ENCODE results near the gene LGALS9.

Gene LGALS9

DNA sequence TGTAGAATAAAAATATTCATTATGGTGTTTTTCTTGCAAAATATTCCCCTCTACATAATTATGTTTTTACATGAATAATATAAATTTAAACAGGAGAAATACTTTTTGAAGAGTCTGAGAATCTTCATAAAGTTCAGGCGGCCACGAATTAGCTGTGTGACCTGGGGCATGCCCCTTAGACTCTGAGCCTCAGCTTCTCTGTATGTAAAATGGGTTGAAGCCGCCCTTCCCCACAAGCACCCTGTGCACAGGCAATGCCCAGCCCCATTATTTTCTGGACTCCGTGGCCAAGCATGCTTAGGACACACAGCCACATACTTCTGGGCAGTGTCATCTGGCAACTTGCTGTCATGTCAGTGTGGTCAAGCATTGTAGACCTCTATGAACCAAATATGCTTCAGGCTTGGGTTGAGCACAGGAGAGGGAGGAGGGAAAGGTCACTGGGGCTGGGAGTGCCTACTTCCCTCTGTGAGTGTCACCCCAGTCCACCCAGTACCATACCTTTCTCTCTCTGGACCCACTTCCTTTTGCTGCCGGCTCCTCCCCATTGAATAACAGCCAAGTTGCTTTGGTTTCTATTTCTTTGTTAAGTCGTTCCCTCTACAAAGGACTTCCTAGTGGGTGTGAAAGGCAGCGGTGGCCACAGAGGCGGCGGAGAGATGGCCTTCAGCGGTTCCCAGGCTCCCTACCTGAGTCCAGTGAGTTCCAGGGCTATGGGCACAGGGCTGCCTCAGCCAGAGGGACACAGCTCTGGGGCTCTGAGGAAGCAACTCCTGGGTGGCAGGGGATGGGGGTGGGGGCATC lies at the start of gene LGALS9:
Gene LGALS9 (plus strand): TSS at position 582 of the 804 bp plus-strand sequence. CDS start 78 bp downstream, at position 660.
- peak in 4 of 6 experiments; percentile 6 to 51 (median 41) for DNase-seq

DNA sequence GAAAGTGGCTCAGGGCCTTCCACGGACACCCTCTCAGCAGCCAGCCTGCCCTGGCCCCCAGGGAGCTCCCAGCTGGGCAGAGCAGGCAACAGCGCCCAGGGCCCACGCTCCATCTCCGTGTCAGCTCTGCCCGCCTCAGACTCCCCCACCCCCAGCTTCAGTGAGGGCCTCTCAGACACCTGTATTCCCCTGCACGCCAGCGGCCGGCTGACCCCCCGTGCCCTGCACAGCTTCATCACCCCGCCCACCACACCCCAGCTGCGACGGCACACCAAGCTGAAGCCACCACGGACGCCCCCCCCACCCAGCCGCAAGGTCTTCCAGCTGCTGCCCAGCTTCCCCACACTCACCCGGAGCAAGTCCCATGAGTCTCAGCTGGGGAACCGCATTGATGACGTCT lies 48.3 kb upstream of the LGALS9 start:
- DNase-seq, result no peak

DNA sequence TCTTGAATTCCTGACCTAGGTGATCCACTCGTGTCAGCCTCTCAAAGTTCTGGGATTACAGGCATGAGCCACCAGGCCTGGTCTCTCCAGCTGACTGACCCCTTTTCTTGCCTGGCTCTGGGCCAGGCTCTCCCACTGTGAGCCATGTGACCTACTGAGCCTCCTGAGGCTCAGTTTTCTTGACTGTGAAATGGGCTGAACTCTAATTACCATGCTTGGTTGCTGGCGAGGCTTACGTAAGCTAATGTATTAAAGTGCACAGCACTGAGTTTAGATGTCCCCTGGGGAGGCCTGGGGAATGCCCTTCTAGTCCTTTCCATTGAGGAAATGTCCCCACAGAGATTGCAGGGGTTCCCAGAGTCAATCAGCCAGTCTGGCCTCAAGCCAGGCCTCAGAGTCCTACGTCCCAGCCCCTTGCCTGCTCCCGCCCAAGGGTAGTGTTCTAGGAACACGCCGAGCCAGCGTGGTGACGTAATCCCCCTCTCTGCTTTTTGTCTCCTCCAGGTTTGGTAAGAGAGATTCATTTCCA lies 45.8 kb upstream of the LGALS9 start:
- no peak for DNase-seq

DNA sequence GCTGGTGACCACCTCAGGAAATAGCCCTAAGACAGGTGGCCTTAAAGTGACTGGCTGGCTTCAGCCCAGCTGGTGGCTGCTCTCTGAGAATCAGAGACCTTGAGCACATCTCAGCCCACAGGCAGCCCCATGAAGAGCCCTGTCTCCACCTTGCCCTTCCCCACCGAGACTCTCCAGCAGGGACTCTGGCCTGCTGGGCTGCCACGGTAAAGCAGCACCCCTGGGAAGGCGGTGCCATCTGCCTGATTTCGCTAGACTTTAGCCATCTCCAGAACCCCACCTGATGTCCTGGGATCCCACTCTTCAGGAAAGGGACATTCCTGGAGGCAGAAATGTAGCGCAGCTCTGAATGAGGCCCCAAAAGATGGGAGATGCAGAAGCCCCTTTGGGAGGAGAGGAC lies 45.2 kb upstream of the LGALS9 start:
- DNase-seq, result no peak

DNA sequence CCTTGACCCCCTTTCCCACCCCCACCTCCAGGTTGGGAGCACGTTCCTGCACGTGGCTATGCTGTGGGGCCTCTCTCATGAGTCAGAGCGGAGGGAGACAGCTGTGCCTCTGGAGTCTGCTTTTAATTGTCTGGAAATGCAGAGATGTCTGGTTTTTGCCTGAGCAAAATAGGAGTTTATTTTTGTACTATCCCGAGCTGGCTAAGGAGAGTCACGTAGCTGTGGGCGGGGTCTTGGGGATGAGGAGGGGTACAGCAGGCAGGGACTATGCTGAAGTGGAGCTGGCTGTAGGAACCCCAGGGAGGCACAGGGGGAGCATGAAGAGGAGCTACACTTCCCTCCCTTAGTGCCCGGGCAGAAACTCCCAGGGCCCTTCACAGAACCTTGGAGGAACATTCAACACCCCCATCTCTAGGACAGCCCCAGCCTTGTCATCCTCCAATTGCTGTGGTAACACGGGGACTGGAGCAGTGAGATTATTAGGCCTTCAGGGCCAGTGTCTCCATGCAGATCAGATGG lies 44.7 kb upstream of the LGALS9 start:
- no peak for DNase-seq

DNA sequence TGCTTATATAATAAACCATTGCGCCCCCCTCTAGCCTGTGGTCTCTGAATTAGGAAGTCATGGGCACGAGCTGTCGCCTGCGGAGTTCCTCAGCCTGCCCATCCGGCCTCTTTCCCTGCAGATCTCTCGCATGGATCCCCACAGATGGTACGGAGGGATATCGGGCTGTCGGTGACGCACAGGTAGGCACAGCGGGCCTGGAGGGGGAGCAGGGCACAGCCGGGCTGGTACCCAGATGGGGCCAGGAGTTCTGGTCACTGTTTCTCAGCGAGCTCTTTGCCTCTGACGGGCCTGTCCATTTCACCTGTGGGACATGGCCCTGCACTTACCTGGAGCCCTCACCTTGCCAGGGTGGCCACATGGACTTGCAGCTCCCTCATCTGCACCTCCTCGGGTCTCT lies 42.6 kb upstream of the LGALS9 start:
- DNase-seq, result no peak

DNA sequence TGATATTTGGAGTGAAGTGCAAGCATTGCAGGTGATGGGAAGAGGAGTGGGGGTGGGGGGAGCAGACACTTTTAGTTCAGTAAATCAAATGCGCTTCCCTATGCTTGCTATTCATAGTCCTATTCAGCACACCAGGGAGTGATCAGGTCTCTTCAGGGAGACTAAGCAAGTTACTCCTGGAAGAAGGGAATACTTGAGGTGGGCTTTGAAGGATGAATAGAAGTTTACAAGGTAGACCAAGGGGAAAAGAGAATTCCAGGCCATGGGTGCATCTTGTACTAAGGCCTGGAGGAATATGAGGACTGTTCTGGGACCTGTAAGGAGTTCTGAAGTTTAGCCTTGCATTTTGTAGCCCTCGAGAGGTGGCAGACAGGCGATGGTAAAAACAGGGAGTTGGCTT lies 40.1 kb upstream of the LGALS9 start:
- DNase-seq, result no peak

DNA sequence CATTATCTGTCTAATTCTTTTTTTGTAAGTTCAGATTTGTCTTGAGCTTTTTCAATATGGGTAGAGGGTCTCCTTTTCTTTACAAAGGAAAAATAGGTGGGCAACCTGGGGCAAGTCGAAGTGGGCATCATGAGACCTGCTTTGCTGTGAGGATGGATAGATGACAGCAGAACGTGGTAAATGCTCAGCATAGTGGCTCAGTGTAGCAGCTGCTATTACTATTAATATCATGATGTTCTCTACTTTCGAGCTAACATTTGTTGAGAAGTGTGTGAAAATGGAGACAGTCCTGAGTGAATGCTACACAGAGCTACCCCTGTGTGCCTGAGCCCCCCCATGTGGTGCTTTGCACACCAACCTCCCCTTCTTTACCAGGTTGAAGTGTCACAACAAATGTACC lies 39.0 kb upstream of the LGALS9 start:
- no peak for DNase-seq

DNA sequence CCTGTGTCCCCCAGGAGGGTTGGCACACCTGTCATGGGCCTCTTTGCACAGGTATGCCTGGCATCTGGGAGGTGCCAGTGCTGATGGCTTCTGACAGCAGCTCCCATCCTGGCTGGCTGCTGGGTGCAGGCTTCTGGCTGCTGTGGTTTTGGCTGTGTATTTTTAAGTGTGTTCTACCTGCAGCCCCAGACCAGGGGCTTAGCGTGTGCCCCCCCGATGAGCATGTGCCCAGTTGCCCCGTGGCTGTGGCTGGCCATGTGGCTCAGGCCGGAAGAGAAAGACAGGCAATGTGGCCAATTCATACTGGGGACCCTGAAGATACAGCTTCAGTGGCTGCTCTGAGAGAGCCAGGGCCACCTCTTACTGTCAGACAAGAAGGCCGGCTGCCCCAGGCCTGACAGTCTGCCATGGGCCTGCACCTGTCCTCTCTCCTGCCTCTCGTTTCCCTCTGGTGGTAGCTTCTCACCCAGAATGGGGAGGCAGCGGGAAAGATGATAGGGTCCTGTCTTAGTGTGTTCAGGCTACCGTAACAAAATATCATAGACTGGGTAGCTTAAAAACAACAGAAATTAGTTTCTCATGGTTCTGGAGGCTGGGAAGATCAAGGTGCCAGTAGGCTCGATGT lies 37.6 kb upstream of the LGALS9 start:
- no peak for DNase-seq

DNA sequence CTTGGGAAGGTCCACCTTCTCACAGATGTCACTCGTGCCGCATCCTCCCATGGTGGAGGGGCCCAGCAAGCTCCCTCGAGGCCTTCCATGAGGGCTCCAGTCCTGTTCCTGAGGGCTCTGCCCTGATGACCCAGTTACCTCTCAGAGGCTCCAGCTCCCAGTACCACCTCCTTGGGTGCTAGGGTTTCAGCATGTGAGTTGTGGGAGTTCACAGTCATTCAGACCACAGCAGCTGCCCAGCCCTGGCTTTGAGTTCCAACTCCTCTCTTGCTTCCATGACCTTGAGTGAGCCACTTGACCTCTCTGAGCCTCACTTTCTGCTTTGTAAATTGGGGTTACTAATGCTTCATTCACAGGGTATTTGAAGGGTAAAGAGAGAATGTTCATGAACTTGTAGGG lies 37.1 kb upstream of the LGALS9 start:
- no peak for DNase-seq

DNA sequence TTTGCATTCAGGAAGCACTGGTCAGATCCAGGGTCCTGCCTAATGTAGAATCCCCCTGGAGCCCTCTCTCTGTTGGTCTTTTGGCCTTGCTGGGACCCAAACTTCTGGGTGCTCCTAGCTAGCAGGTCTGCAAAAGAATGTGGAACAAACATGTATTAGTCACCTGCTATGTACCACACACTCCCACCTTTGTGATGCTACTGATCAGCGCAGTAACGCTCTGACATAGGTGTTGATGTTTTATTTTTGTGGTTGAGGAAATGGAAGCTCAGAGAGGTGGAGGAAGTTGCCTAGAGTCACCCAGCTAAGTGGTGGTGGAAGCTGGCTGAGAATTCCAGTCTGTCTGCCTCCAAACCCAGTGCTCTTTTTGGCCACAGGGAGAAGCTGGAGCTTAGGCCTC lies 35.8 kb upstream of the LGALS9 start:
- no peak for DNase-seq

DNA sequence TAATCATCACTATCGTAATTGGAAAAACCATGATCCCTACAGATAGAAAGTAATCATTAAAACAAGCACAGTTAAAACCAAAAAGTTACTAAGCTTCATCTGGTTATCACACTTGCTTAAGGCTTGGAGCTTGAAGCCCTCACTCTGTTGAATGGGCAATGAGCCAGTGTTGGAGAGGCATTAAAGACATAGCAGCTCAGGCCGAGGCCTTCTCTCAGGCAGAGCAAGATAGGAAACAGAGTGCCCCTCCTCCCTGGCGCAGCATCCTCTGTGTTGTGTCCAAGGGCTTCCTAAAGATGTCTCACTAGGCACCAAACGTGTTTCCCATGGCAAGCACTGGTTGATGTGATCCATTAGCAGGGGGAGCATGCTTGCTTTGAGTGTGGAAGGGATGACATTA lies 34.9 kb upstream of the LGALS9 start:
- DNase-seq, result no peak

DNA sequence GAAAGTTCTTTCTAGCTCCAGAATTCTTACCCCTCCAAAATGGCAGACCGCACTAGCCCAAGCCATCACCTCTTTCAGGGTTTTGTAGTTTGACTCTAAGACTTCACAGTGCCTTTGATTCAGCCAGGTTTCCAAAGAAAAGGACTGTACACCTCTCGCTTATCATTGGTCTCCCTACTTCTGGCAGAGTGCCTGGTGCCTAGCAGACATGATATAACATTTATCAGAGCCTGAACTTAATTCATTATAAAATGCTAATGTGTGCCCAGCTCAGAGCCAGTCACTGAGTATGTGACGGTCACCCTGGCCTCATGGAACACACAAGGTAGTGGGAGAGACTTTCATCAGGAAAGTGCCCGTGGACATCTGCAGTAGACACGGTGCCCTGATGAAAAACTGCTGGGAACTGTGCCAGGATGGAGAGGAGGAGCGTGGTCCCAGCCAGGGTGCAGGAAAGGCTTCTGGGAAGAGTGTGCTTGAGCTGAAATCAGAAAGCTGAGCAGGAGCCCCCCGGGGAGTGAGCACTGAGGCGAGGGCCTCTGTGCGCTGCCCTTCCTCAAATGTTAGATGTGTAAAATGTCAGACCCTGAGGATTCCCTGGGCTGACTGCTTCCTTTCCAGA lies 34.3 kb upstream of the LGALS9 start:
- DNase-seq, result no peak

DNA sequence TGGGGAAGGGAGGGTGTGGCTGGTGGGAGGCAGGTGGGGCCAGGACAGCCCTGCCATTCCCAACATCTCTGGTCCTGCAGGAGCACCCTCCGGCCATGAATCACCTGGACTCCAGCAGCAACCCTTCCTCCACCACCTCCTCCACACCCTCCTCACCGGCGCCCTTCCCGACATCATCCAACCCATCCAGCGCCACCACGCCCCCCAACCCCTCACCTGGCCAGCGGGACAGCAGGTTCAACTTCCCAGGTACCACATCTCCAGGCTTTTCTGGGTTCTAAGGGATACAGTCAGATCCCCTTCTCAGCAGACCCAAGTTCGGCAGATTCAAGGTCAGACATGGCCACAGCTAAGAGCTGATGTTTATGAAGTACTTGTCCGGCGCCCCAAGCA lies 33.8 kb upstream of the LGALS9 start:
- DNase-seq, result no peak

DNA sequence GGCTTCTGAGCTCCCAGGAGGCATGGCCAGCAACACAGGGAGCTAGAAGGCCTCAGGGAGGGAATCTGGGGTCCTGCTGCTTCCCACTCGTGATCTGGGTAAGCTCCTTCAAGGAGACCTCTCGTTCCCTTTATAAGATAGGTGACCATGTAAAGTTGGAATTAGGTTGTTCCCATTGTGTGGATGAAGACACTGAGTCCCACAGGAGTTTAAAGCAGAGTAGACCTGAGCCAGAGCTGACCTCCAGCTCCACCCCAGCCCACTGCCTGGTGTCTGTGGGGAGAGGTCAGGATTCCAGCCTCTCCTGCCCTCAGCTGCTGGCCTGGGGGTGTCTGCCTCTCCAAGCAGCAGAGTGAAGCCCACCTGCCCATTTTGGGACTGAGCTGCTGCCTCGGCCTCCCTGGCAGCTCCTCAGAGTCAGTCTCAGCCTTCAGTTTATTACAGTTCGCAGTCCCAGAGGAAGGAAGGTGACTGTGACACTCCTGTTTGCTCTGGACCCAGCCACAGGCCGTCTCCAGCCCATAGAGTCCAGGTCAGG lies 33.1 kb upstream of the LGALS9 start:
- no peak for DNase-seq

DNA sequence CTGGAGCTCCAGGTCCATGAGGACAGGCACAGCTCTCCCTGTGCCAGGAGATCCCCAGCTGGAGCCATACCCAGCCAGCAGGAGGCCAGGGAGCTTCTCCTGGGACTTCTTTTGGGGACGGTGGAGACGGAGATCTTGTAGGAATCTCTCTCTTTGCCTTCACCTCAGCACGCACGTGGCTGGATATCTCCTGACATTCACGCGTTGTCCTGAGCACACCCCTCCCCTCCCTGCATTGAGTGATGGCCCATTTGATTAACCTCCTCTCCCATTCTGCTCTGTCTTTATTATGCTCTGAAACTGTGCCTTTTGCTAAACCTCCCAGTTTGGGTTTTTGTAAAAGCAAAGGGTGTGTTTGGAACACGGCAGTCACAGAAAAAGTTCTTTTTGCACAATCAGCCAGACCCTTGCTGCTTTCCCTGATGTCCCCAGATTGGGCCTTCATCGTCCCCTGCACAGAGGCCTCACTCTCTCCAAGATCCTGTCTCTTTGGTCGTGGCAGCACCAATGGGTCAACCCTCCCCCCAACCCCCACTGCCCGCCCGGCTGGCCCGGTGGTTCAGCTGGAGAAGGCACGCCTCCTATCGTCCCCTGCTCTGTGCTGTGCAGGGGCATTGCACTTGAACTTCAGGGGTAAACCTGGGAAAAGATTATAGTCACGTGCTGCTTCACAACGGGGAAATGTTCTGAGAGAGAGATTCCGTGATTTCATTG lies 32.5 kb upstream of the LGALS9 start:
- DNase-seq, result no peak

DNA sequence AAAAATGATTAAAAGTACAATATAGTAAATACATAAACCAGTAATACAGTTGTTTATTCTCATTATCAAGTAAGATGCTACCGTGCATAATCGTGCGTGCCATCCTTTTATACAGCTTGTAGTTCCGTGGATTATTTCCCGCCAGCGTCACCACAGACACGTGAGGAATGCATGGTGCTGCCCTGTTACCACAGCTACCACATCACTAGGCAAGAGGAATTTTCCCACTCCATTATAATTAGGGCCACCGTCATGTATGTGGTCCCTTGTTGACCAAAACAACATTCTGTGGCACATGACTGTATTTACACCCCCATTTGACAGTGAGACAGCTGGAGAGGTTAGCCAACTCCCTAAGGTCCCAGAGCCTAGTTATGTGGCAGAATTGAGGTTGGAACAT lies 30.5 kb upstream of the LGALS9 start:
- DNase-seq, result no peak

DNA sequence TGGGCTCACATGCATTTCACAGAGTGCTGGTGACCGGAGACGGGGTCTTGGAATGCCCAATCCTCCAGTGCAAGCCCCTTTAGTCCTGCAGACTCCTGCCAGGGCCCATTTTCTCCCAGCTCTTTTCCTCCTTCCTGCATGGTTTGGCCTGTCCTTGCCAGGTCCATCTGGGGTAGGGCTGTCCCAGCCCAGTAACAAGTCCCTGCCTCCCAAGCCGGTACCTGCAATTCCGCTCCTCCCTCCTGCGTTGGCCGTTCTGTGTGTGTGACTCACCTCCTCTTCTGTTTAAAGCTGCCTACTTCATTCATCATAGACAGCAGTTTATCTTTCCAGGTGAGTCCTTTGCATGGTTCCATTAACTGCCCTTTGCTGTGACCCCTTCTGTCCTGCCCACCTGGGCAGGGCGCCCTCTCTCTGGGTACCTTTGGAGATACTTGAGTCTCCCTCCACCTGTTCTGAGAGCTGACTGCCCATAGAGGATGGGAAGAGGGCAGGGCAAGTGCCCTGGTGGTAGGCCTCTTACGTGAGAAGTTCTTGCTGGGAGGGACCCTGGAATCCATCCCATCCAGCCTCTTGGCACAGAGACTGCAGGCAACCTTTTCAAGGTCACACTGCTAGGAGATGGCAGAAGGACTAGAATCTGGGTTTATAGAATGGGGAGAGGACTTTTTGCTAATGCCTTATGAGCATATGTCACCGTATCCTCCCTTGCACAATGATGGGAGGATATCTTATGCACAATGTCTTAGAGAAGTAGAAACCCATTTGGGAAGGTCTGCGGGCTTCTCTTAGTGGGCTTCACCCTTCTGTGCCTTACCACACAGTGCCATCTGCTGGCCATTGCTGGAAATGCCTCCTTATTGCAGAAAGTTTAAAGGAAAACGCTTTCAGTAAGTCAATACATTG lies 29.7 kb upstream of the LGALS9 start:
- DNase-seq, result peak; percentile 38 to 81 (median 68)

DNA sequence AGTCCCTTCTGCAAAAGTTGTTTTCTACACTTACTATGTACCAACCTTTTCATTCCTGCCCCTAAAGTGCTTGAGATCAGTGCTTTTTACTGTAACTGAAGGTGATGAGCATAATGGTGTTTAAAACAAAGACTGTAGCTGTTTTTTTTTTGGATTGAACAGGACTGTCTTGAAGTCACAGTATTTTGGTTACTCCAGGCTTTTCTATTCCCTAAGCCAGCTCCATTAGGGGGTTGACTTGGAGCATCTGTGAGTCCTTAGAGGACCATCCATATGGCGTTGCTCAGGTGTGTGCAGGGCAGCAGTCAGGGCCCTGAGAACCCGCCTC lies 29.0 kb upstream of the LGALS9 start:
- DNase-seq, result no peak

DNA sequence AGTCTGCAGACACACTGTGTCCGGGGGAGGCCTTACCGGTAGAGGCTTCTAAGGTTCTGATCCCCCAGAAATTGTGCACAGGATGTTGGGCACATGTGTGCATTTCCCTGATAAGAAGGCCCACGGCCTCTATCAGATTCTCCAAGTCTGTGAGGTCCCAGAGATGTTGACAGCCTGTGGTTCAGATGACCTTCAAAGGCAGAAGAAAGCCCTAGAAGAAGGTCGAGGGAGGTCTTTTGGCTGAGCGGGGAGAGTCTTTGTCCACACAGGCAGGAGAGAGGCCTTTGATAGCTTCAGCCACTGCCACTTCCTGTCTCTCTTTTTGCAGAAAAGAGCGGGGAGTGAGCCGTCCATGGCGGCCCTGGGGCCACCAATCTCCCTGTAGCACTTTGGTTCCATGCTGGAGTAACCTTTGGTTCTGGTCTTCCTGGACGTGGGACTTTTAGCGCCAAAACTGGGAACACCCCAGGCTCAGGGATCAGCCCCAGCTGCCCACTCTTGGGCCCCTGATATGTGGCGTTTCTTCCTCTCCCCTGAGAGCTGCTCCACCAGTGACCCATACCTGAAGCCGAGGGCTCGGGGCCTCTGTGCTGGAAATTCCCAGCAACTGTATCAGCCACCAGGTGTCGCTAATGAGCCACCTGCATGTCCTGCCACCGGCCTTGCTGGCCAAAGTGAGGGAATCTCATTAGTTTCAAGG lies 28.1 kb upstream of the LGALS9 start:
- peak in 5 of 6 experiments; percentile 37 to 75 (median 59) for DNase-seq

DNA sequence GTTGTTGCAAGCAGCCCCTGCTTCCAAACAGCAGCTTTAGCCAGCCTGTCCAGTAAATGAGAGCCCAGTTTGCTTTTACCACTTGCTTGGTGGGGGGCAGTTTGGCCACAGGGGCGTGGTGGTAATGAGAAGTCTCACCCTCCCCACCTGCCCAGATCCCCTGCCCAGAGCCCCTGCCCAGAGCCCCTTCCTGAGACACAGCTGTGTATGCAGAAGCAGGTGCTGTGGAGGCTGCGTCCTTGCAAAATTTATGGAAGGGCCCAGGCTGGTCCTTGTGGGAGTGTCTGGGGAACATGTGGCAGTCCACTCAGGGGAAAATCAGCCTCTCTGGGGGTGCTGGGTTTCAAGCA lies 27.6 kb upstream of the LGALS9 start:
- DNase-seq, result no peak
